HEK293 (cell line): ENCODE data around the gene DCP1A.
"Not testable (repeated sequence)": the region's sequence is repeated elsewhere in the genome, so short reads cannot be mapped to it uniquely, and the experiment has no call there.

ENCODE experiments used
- CTCF ChIA-PET: fragments of 350-600 bp; formaldehyde crosslinking; extraction: SDS; loops from one replicate; lab custom pipeline; 2021; ENCODE audit warnings: antibody characterized with exemption; lab: Yijun Ruan, JAX
- POLR2A ChIA-PET: fragments of 300-600 bp; formaldehyde crosslinking; extraction: SDS; loops from one replicate; lab custom pipeline; 2020; ENCODE audit warnings: antibody characterized with exemption, inconsistent platforms; lab: Yijun Ruan, JAX
- H3K27ac ChIP-seq: fragments of 200-500 bp; sonication (Bioruptor generic); 2 replicates; pipeline ENCODE4 v1.5.1; 2014; ENCODE audit warnings: low read depth, low read length, control low read depth, inconsistent platforms; ENCODE audit errors: extremely low read depth
- H3K36me3 ChIP-seq, 2 experiments: fragments of 200-500 bp in 1 of 2; sonication (Bioruptor generic) in 1 of 2; 1 replicate in 1 of 2; 2 replicates in 1 of 2; pipeline ENCODE4 v1.5.1; 2014 to 2017; ENCODE audit warnings: inconsistent platforms in 2 of 2, low read length in 2 of 2; ENCODE audit not compliant: control insufficient read depth in 2 of 2, insufficient read depth in 1 of 2
- H3K4me1 ChIP-seq: fragments of 200-500 bp; sonication (Bioruptor generic); 2 replicates; pipeline ENCODE4 v1.5.1; 2014; ENCODE audit warnings: mild to moderate bottlenecking, low read length, inconsistent platforms; ENCODE audit not compliant: control insufficient read depth, insufficient read depth
- H3K4me3 ChIP-seq: 2 replicates; pipeline ENCODE4 v1.5.1; 2011; ENCODE audit warnings: low read depth, mild to moderate bottlenecking, control low read depth, low read length, moderate library complexity
- H3K9me3 ChIP-seq: fragments of 200-500 bp; sonication (Bioruptor generic); 2 replicates; pipeline ENCODE4 v1.5.1; 2014; ENCODE audit warnings: low read depth, low read length, inconsistent platforms; ENCODE audit not compliant: control insufficient read depth, insufficient read depth
- HOXD13 ChIP-seq: sonication (generic); formaldehyde crosslinking; IDR thresholded peaks from 2 replicates; pipeline ENCODE4 v1.8.0; 2022; ENCODE audit warnings: missing genetic modification reagents, borderline replicate concordance
- KLF9 ChIP-seq: fragments of 450-650 bp; formaldehyde crosslinking; IDR thresholded peaks from 2 replicates; pipeline ENCODE4 v1.5.1; 2016; ENCODE audit warnings: missing biosample characterization, missing genetic modification characterization, low read depth
- MEIS1 ChIP-seq: sonication (generic); formaldehyde crosslinking; IDR thresholded peaks from 2 replicates; pipeline ENCODE4 v1.8.1; 2022; ENCODE audit warnings: missing genetic modification reagents, mild to moderate bottlenecking, borderline replicate concordance
- PBX3 ChIP-seq: sonication (generic); formaldehyde crosslinking; IDR thresholded peaks from 2 replicates; pipeline ENCODE4 v1.8.1; 2022; ENCODE audit warnings: mild to moderate bottlenecking, moderate library complexity, missing genetic modification reagents
- PRDM2 ChIP-seq: fragments of 450-650 bp; formaldehyde crosslinking; IDR thresholded peaks from 2 replicates; pipeline ENCODE4 v1.5.1; 2016; ENCODE audit warnings: missing biosample characterization, missing genetic modification characterization, borderline replicate concordance
- SCRT2 ChIP-seq: fragments of 450-650 bp; formaldehyde crosslinking; IDR thresholded peaks from 2 replicates; pipeline ENCODE4 v1.5.1; 2016; ENCODE audit warnings: missing biosample characterization, missing genetic modification characterization
- SP7 ChIP-seq: fragments of 450-650 bp; formaldehyde crosslinking; IDR thresholded peaks from 2 replicates; pipeline ENCODE4 v1.5.1; 2016; ENCODE audit warnings: missing biosample characterization, missing genetic modification characterization
- YY2 ChIP-seq: fragments of 450-650 bp; formaldehyde crosslinking; IDR thresholded peaks from 2 replicates; pipeline ENCODE4 v1.5.1; 2016; ENCODE audit warnings: missing biosample characterization, missing genetic modification characterization
- ZBTB21 ChIP-seq: fragments of 450-650 bp; formaldehyde crosslinking; IDR thresholded peaks from 2 replicates; pipeline ENCODE4 v1.5.1; 2017; ENCODE audit warnings: missing biosample characterization, missing genetic modification characterization
- ZFP41 ChIP-seq: fragments of 450-650 bp; formaldehyde crosslinking; IDR thresholded peaks from 2 replicates; pipeline ENCODE4 v1.5.1; 2016; ENCODE audit warnings: missing biosample characterization, missing genetic modification characterization, borderline replicate concordance
- ZIC2 ChIP-seq: fragments of 450-650 bp; formaldehyde crosslinking; IDR thresholded peaks from 2 replicates; pipeline ENCODE4 v1.5.1; 2016; ENCODE audit warnings: missing biosample characterization, missing genetic modification characterization
- ZNF175 ChIP-seq: fragments of 450-650 bp; formaldehyde crosslinking; IDR thresholded peaks from 2 replicates; pipeline ENCODE4 v1.5.1; 2016; ENCODE audit warnings: missing biosample characterization, missing genetic modification characterization
- ZNF221 ChIP-seq: fragments of 450-650 bp; formaldehyde crosslinking; IDR thresholded peaks from 2 replicates; pipeline ENCODE4 v1.5.1; 2017; ENCODE audit warnings: missing biosample characterization, missing genetic modification characterization, borderline replicate concordance
- ZNF24 ChIP-seq: fragments of 450-650 bp; formaldehyde crosslinking; IDR thresholded peaks from 2 replicates; pipeline ENCODE4 v1.5.1; 2016; ENCODE audit warnings: missing biosample characterization, missing genetic modification characterization
- ZNF280C ChIP-seq: fragments of 450-650 bp; formaldehyde crosslinking; IDR thresholded peaks from 2 replicates; pipeline ENCODE4 v1.5.1; 2016; ENCODE audit warnings: missing biosample characterization, missing genetic modification characterization
- ZNF521 ChIP-seq: fragments of 450-650 bp; formaldehyde crosslinking; IDR thresholded peaks from 2 replicates; pipeline ENCODE4 v1.5.1; 2017; ENCODE audit warnings: missing biosample characterization, mild to moderate bottlenecking, missing genetic modification characterization
- ZNF530 ChIP-seq: fragments of 450-650 bp; formaldehyde crosslinking; IDR thresholded peaks from 2 replicates; pipeline ENCODE4 v1.5.1; 2016; ENCODE audit warnings: low read depth, missing biosample characterization, missing genetic modification characterization
- ZNF555 ChIP-seq: fragments of 450-650 bp; formaldehyde crosslinking; conservative IDR thresholded peaks from 2 replicates; pipeline ENCODE4 v1.5.1; 2017; ENCODE audit warnings: missing biosample characterization, mild to moderate bottlenecking, missing genetic modification characterization, inconsistent platforms
- ZNF664 ChIP-seq: fragments of 450-650 bp; formaldehyde crosslinking; IDR thresholded peaks from 2 replicates; pipeline ENCODE4 v1.5.1; 2016; ENCODE audit warnings: missing biosample characterization, missing genetic modification characterization
- ZSCAN18 ChIP-seq: fragments of 450-650 bp; formaldehyde crosslinking; IDR thresholded peaks from 2 replicates; pipeline ENCODE4 v1.5.1; 2016; ENCODE audit warnings: missing biosample characterization, missing genetic modification characterization

DCP1A gene

GRCh38 chr3:53331871-53332270 lies 15.5 kb downstream of the DCP1A start (continued):
- no peak for TF ChIP-seq PBX3 (CRISPR knock-in tag)
- no peak for TF ChIP-seq ZSCAN18
- TF ChIP-seq ZNF24 (tag by site-specific recombination), result no peak
- TF ChIP-seq SP7 (tag by site-specific recombination), result no peak

- Histone ChIP-seq H3K9me3 (no peaks in the 10 kb centered on the region), H3K27ac (no peak overlapping the region), H3K36me3 (peaks cover 9 to 49% of the 10 kb centered on the region in 2 experiments; a peak in 2 of 3 replicates), H3K4me3 (no peak overlapping the region), H3K4me1 (no peaks in the 10 kb centered on the region)
- TF ChIP-seq ZFP41 (tag by site-specific recombination), result no peak
- no peak for TF ChIP-seq ZNF221 (tag by site-specific recombination)
- no peak for TF ChIP-seq ZNF521 (tag by site-specific recombination)
- TF ChIP-seq ZIC2 (tag by site-specific recombination), result peak; percentile 14; the same call in 1 of the 2 replicates
- TF ChIP-seq HOXD13 (CRISPR knock-in tag), result no peak
- POLR2A ChIA-PET, result no interaction called here
- CTCF ChIA-PET, result no interaction called here
Measured at GRCh38 chr3:53329897-53330296, 17.4 kb downstream of the DCP1A start.

- peaks cover 7% of the 10 kb centered on the region for H3K4me1 ChIP-seq
- no peak overlapping the region for H3K4me3 ChIP-seq
- H3K36me3 ChIP-seq, result peaks cover 6 to 40% of the 10 kb centered on the region in 2 experiments; a peak in 2 of 3 replicates
- TF ChIP-seq ZNF280C (tag by site-specific recombination), result no peak
- no peak for TF ChIP-seq ZNF555 (tag by site-specific recombination)
- TF ChIP-seq PRDM2 (tag by site-specific recombination), result no peak
- TF ChIP-seq ZNF530 (tag by site-specific recombination), result no peak
- TF ChIP-seq MEIS1, result no peak
- TF ChIP-seq SP7 (tag by site-specific recombination), result no peak
- TF ChIP-seq ZNF664 (tag by site-specific recombination), result no peak
- TF ChIP-seq ZIC2 (tag by site-specific recombination), result no peak
- no peak for TF ChIP-seq YY2 (tag by site-specific recombination)
- no peak for TF ChIP-seq KLF9 (tag by site-specific recombination)
- TF ChIP-seq SCRT2 (tag by site-specific recombination), result no peak
- no peak for TF ChIP-seq ZBTB21 (tag by site-specific recombination)
- no peak for TF ChIP-seq ZNF175 (tag by site-specific recombination)
- no peak overlapping the region for H3K27ac ChIP-seq
- no peaks in the 10 kb centered on the region for H3K9me3 ChIP-seq
- CTCF ChIA-PET, result no interaction called here
- POLR2A ChIA-PET, result no interaction called here
Measured at GRCh38 chr3:53328746-53329145, 18.6 kb downstream of the DCP1A start.

GRCh38 chr3:53327986-53328385 lies 19.4 kb downstream of the DCP1A start:
- CTCF ChIA-PET, result interaction anchor here (0.6 to 0.7 kb wide), 2 partner anchors 131 to 255 kb away, joined by 3 read pairs; no protein-coding TSS in a partner anchor
- POLR2A ChIA-PET, H3K27ac ChIP-seq, H3K4me3 ChIP-seq, H3K9me3 ChIP-seq, H3K4me1 ChIP-seq: not testable (repeated sequence)
- H3K36me3 ChIP-seq, result peaks cover 1 to 33% of the 10 kb centered on the region in 2 experiments; a peak in 2 of 3 replicates
